Subcutaneous adipose tissue (tissue), 4 donors: Measurements from ENCODE around the gene APLF. TPM values are rescaled to one million over a fixed set of nuclear protein-coding genes. Genes with fewer than 3 reads are reported as not detected.

Experiments
- CTCF ChIP-seq: fragments of 450-650 bp; IDR thresholded peaks from one replicate; pipeline ENCODE4 v1.5.1; 2016; ENCODE audit warnings: low read depth, mild to moderate bottlenecking, control low read depth, antibody characterized with exemption, moderate library complexity
- total RNA-seq, 4 donors: library from RNA; depleted of rRNA; stranded (reverse); fragments of >200 nt; gene quantifications; one replicate each; pipeline ENCODE4 v1.1.0, GENCODE V29; 2016

Gene APLF
- total RNA-seq, 4 donors from 2014 or later, result 6.6 to 10.8 (median 10.1) TPM

DNA sequence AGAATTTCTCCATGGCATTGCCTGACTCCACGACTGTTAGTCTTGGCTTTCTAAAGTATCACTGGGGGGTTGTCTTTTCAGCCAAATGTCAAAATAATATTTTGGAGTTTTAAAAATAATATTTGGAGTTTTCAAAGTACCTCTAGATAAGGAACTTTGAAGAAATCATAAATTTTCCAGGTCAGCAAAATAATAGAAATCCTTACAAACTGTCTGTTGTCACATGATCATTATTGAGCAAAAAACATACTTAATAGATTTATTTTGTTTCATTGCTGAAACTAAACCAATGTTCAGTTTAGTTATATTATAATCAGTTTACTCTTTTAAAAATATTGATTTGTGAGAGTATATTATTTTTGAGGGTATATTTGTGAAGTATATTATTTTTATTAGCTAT is 85.7 kb downstream of the APLF start:
- no peak for TF ChIP-seq CTCF

DNA sequence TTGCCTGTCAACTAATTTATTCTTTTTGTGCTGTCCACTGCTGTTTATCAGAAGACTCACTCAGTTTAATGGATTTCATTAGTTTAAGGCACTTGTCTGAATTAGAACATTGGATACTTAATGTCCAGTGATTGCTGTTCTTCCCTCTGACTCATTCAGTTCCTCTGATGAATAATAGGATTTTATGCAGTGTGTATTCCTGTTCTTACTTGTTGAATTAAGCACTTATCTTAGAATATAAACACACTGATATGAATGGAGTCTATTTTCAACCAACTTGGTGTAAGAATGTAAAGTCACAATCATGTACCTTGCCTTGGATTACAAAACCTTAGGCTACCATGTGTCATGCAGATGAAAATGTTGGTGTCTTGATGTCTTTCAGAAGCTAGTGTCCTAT is 89.0 kb downstream of the APLF start:
- no peak for TF ChIP-seq CTCF

DNA sequence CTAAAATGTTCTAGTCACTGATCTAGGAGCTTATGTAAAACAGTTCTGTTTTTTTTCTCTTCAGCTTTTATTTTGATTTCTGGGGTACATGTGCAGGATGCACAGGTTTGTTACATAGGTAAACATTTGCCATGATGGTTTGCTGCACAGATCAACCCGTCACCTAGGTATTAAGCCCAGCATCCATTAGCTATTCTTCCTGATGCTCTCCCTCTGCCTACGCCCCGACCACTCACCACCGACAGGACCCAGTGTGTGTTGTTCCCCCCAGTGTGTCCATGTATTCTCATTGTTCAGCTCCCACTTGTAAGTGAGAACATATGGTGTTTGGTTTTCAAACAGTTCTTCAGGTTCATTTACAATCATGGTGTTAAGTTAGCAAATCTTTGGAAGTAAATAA is 91.2 kb downstream of the APLF start:
- no peak for TF ChIP-seq CTCF

- no peak for TF ChIP-seq CTCF
These were observed 92.3 kb downstream of the APLF start for GRCh38 chr2:68559692-68560091.

GRCh38 chr2:68560545-68560944 is 93.2 kb downstream of the APLF start:
- TF ChIP-seq CTCF, result no peak

DNA sequence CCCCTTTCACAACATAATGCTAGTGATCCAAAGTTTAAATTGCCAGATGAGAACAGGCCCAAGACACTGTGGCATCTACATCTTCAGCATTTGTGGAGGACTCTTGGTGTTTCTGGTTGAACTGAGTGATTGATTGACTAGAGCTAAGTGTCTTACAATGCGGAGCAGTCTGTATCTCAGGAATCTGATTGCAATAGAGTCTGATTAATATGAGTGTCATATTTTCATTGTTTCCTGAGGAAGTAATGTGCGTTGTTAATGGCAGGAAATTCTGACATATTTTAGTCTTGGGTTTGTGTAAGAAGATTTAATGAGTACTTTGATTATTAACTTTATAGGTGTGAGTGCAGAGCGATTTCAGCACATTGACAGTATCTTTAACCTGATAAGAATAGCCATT is 94.0 kb downstream of the APLF start:
- TF ChIP-seq CTCF, result no peak

DNA sequence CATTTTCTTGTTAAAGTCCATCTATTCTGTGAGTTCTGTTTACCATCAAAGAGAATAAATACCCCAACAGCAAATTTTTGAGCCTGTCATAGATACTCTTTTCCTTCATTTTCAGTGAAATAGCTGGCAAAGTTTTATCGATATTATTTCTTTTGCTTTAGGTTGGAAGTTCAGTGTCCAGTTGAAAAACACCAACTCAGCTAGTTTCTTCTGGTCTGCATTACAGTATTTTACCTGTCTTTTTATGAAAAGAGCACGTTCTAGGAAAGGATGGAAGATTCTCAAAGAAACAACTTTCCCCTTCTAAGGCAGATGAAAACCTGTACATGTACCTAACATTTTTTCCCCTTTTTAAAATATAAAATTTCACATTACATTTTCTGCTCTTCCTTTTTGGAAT is 95.5 kb downstream of the APLF start:
- no peak for TF ChIP-seq CTCF

DNA sequence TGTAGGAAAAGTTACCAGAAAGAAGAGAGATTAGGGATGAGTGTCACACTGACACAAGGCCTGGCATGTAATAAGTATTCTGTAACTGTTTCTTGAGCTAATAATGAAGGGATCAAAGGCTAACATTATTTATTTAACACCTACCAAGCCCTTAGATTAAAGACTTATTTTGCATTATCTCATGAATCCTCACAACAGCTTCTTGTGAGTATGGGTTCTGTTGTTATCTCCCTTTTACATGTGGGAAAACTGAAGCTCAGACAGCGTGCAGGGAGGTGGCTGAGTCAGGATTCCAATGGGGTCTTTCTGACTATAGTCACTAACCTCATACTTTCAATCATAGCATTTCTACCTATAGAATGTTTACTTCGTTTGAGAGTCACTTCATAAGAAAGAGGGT is 97.0 kb downstream of the APLF start:
- TF ChIP-seq CTCF, result no peak
